ENCODE measurements around the gene SCP2D1.

- TF ChIP-seq KDM1A (IDR thresholded peaks at IDR 0.05) (no peak), ZNF384 (IDR thresholded peaks at IDR 0.05; ENCODE audit: low read depth, low read length) (no peak), STAT6 (CRISPR knock-in tag; IDR thresholded peaks at IDR 0.05) (no peak), MYC (IDR thresholded peaks at IDR 0.05; ENCODE audit: low read depth, low read length) (no peak), MYC (CRISPR knock-in tag; IDR thresholded peaks at IDR 0.05; ENCODE audit: borderline replicate concordance, low read depth) (no peak), FOXA1 (IDR thresholded peaks at IDR 0.05; ENCODE audit: borderline replicate concordance) (no peak), YY1 (IDR thresholded peaks at IDR 0.05; ENCODE audit: borderline replicate concordance in 1 of 3, control insufficient read depth in 1 of 3, extremely low read depth in 1 of 3, insufficient read depth in 3 of 3, insufficient read length in 1 of 3, insufficient replicate concordance in 2 of 3, low read depth in 1 of 3, low read length in 2 of 3) (no peak), PCBP1 (IDR thresholded peaks at IDR 0.05; ENCODE audit: low read depth, low read length, poor library complexity, severe bottlenecking) (no peak), MYNN (IDR thresholded peaks at IDR 0.05) (no peak), MYNN (CRISPR knock-in tag; IDR thresholded peaks at IDR 0.05) (no peak), SETDB1 (IDR thresholded peaks at IDR 0.05; ENCODE audit: low read length) (no peak), SPI1 (IDR thresholded peaks at IDR 0.05; ENCODE audit: borderline replicate concordance, low read depth, low read length) (no peak), ZNF232 (CRISPR knock-in tag; IDR thresholded peaks at IDR 0.05) (no peak), POLR2A (conservative IDR thresholded peaks at IDR 0.05) (no peak), KLF6 (CRISPR knock-in tag; IDR thresholded peaks at IDR 0.05; ENCODE audit: borderline replicate concordance) (no peak), PATZ1 (CRISPR knock-in tag; IDR thresholded peaks at IDR 0.05; ENCODE audit: borderline replicate concordance) (no peak)
Measured at GRCh38 chr20:18815194-18815942, 1.8 kb downstream of the SCP2D1 start.

All from K562 (cell line).